ENCODE results near the gene PRTN3.
"Not testable (repeated sequence)": the region's sequence is repeated elsewhere in the genome, so short reads cannot be mapped to it uniquely, and the experiment has no call there.

PRTN3 gene

DNA sequence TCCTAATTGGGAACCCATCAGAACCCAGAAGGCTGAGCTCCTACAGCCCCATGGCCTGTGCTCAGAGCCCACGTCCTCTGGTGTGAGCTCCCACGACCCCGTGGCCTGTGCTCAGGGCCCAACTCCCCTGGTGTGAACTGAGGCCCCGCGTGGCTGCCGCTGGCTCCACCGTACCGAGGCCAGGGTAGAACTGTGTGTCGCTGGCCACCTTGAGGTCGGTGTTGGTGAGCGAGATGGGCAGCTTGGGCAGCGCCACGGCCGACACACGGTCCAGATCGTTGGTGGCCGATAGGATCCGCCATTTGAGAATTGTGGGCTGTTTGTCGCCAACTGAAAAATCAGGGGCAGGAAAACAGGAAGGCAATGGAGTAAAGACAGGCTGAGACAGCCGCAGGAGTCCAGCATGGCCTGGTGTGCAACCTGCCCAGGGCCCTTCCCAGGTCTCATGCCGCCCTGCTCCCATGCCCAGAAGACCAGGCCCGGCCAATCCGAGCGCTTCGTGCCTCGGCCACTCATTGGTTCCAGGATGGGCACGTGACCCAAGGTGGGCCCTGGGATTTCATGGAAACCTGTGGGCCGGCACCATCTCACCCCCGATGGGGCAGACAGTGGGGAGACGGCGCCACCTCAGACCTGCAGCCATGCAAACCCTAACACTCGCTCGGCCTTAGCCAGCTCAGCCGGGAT, 40.7 kb downstream of the PRTN3 start:
- no peak for DNase-seq (ENCODE audit: low read depth, low spot score)

DNA sequence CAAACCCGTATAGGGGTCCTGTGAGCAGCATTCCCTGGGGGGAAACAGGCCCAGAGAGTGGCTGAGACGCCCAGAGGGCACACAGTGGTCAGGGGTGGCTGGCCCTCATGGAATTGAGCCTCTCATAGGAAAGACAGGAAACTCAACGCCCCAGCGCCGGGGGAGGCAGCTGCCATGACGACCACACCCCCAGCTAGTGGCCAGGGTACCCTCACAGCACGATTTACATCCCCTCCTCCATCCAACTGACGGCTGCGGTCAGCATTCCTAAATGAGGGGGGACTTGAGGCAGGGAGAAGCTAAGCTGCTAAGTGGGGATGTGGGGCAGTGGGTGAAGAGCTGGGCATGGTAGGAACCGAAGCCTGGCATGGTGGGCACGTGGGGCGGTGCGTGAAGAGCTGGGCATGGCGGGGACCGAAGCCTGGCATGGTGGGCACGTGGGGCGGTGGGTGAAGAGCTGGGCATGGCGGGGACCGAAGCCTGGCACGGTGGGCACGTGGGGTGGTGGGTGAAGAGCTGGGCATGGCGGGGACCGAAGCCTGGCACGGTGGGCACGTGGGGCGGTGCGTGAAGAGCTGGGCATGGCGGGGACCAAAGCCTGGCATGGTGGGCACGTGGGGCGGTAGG, 42.2 kb downstream of the PRTN3 start:
- DNase-seq (ENCODE audit: low read depth, low spot score) = no peak

DNA sequence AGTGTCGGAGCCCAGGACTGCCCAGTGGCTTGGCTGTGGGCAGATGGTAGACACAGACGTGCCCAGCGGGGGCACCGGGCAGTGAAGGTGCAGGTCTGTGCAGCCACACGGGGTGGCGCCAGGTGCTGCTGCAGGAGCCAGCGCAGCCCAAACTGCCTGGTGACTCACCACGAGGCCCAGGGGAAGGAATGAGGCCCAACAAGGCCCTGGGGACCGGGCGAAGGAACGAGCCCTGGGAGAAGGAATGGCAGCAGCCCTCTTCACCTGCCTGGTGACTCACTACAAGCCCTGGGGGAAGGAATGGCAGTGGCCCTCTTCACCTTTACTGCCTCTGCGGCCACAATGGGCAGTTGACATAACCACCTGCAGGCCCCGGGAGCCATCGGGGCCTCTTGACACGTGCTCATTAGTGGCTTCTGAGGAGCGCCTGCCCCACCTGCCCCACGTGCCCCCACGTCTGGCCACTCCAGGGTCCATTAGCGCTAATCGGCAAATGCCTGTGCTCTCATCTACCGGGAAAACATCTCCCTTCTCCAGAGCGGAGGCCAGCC, 42.9 kb downstream of the PRTN3 start:
- no peak for DNase-seq (ENCODE audit: low read depth, low spot score)

DNA sequence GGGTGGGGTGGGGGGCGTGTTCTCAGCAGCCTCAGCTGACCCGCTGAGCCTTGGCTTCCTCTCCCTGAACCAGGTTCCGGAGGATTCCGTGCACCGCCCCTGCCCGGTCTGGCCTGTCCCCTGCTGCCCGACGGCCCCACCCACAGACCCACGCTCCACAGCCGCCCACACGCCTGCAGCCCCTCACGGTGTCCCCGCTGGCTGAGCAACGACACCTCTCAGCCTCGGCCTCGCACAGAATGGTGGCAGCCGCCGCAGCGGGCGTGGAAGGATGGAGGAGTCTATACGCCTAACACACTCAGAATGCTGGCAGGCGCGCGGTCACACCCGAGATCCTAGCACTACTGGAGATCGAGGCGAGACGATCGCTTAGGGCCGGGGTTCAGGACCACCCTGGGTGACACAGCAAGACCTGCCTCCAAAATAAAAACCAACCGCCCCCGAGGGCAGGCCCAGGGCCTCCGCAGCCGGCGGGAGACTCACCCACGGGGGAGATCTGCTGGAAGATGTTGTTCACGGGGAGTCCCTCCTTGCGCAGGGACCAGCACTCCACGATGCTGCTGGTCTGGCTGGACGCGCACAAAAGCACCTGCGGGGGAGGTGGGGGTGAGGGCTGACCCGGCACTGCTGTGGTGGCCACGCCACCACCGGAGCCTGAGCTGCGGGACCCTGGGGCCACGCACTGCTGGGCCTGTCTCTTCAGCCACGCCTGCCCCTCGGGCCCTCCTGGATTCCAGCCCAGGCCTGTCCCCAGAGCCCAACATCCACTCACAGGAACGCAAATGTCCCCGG, 43.8 kb downstream of the PRTN3 start:
- no peak for DNase-seq (ENCODE audit: low read depth, low spot score)

DNA sequence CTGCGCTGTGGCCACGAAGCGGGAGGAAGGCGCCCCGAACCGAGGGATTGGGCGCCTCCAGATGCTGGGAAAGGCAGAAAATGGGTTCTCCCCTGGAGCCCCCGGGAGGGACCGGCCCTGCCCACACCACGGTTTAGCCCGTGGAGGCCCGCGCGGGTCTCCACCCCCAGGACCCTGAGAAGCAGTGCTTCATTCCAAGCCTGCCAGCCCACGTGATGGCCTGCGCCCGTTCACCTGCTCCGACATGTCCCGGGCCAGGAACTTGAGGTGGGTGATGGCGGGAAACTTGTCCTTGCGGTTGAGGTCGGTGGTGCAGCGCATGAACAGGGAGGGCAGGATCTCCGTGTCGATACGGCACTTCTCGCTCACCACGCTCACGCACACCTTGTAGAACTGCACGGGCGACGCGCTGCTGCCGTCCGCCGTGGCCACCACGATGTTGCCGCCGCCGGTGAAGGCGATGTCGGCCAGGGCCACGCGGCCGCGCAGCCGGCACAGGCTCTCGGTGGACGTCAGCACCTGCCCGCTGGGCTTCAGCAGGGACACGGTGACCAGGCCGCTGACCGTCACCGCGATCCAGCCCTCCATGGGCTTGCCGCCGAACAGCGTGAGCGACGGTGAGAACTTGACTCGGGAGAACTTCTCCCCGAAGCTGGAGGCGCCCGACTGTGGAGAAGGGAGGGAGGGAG, 44.9 kb downstream of the PRTN3 start:
- no peak for DNase-seq (ENCODE audit: low read depth, low spot score)

DNA sequence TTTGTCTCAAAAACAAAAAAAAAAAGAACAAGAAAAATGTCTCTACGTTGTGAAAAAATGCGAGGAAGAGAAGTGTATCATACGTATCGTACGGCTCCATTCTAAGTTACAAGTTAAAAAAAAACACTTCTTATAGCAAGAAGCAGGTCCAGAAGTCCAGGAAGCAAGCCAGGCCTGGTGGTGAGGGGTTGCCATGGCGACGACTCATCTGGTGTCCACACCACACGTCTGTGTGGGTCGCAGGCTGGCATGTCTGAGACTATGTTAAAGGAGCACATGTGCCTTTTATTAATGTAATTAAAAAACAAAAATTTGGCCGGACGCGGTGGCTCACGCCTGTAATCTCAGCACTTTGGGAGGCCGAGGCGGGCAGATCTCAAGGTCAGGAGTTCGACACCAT, 46.3 kb downstream of the PRTN3 start:
- DNase-seq (ENCODE audit: low read depth, low spot score) = no peak

DNA sequence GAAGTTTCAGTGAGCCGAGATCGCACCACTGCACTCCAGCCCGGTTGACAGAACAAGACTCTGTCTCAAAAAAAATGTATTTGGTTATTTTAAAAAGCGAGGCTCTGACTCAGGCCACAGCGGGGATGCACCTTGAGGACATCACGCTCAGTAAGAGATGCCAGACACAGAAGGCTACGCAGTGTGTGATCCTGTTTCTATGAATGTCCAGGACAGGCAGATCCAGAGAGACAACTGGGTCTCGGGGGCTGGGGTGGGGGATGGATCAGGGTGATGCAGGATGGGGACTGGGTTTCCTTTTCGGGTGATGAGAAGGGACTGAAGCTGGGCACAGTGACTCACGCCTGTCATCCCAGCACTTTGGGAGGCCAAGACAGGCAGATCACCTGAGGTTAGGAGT, 46.8 kb downstream of the PRTN3 start:
- DNase-seq (ENCODE audit: low read depth, low spot score) = no peak

- DNase-seq (ENCODE audit: low read depth, low spot score) = no peak
These were observed 48.0 kb downstream of the PRTN3 start for GRCh38 chr19:888581-889385.

GRCh38 chr19:889662-890295, 49.0 kb downstream of the PRTN3 start:
- no peak for DNase-seq (ENCODE audit: low read depth, low spot score)

DNA sequence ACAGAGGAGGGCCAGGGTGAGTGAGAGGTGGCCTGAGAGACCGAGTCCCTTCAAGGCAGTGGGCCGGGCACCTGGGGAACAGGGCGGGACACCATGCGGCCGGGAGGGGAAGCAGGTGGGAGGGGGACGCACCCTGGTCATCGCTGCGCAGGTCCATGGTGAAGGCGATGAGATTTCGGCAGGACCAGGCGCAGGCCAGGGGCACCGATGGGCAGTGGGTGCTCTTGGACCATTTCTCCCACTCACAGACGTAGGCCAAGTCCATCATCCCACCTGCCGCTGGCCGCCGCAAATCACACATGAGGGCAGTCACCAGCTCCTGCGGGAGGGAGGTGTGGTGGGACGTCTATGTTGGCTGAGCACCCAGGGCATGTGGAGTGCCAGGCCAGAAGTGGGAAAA, 50.0 kb downstream of the PRTN3 start:
- DNase-seq (ENCODE audit: low read depth, low spot score) = no peak

- not testable (repeated sequence) for DNase-seq (ENCODE audit: low read depth, low spot score)
These were observed 50.8 kb downstream of the PRTN3 start for GRCh38 chr19:891421-892200.

- no peak for DNase-seq (ENCODE audit: low read depth, low spot score)
These were observed 51.6 kb downstream of the PRTN3 start for GRCh38 chr19:892243-892893.

GRCh38 chr19:892894-893689, 52.3 kb downstream of the PRTN3 start, which contains the start of the genes MED16 and RNU6-9:
Gene MED16 (minus strand): TSS chr19:893187. CDS start chr19:891131, 2,056 bp downstream.
Gene RNU6-9 (plus strand): TSS chr19:893484.
- no peak for DNase-seq (ENCODE audit: low read depth, low spot score)

GRCh38 chr19:896434-896833, 55.6 kb downstream of the PRTN3 start:
- DNase-seq (ENCODE audit: low read depth, low spot score) = no peak

- DNase-seq (ENCODE audit: low read depth, low spot score) = no peak
These were observed 56.2 kb downstream of the PRTN3 start for GRCh38 chr19:896999-897398.

- DNase-seq (ENCODE audit: low read depth, low spot score) = no peak
These were observed 56.7 kb downstream of the PRTN3 start for GRCh38 chr19:897442-898039.
